Cardiac muscle cell (in vitro differentiated cells and primary cell): ENCODE measurements around the gene UNC13A. TPM values are rescaled to one million over a fixed set of nuclear protein-coding genes. Genes with fewer than 3 reads are reported as not detected.

Experiments used
- DNase-seq, 2 donors: peaks; one replicate each; pipeline versions ENCODE4 v3.0.0 to v3.0.0-alpha.2; 2010 to 2017; ENCODE audit warnings: low read depth in 1 of 2, low spot score in 1 of 2
- H3K27ac ChIP-seq: fragments of 200-600 bp; sonication (generic); 2 replicates; pipeline ENCODE4 v1.5.1; 2016
- H3K27me3 ChIP-seq: fragments of 200-600 bp; sonication (generic); 2 replicates; pipeline ENCODE4 v1.6.0; 2016; ENCODE audit warnings: control low read depth
- H3K36me3 ChIP-seq: fragments of 200-600 bp; sonication (generic); 2 replicates; pipeline ENCODE4 v1.5.1; 2016; ENCODE audit warnings: control low read depth
- H3K4me1 ChIP-seq: fragments of 200-600 bp; sonication (generic); 2 replicates; pipeline ENCODE4 v1.8.1; 2017; ENCODE audit warnings: low read depth, mild to moderate bottlenecking, mixed run types
- H3K4me3 ChIP-seq: fragments of 200-600 bp; sonication (generic); 2 replicates; pipeline ENCODE4 v1.5.1; 2016; ENCODE audit warnings: mild to moderate bottlenecking
- H3K9me3 ChIP-seq: fragments of 200-600 bp; sonication (generic); 2 replicates; pipeline ENCODE4 v1.5.1; 2017; ENCODE audit warnings: low read depth, mild to moderate bottlenecking, control low read depth
- polyA plus RNA-seq: library from polyadenylated mRNA; unstranded; fragments of >200 nt; fragmentation: Nextera tagmentation; extraction: Ambion mirVana; gene quantifications from 2 replicates; pipeline ENCODE4 v1.2.1, GENCODE V29; 2016
- total RNA-seq: library from RNA; depleted of rRNA; stranded (reverse); fragments of >200 nt; gene quantifications from 2 replicates; pipeline ENCODE4 v1.2.3, GENCODE V29; 2016
- TF ChIP-seq, protein P1 (sequence below): IDR thresholded peaks from 2 replicates; pipeline ENCODE4 v1.5.1; 2012; ENCODE audit warnings: low read depth, mild to moderate bottlenecking, low read length

Gene UNC13A
- total and polyA plus RNA-seq, 2 experiments from 2014 or later = 0.31 to 0.54 TPM

DNA sequence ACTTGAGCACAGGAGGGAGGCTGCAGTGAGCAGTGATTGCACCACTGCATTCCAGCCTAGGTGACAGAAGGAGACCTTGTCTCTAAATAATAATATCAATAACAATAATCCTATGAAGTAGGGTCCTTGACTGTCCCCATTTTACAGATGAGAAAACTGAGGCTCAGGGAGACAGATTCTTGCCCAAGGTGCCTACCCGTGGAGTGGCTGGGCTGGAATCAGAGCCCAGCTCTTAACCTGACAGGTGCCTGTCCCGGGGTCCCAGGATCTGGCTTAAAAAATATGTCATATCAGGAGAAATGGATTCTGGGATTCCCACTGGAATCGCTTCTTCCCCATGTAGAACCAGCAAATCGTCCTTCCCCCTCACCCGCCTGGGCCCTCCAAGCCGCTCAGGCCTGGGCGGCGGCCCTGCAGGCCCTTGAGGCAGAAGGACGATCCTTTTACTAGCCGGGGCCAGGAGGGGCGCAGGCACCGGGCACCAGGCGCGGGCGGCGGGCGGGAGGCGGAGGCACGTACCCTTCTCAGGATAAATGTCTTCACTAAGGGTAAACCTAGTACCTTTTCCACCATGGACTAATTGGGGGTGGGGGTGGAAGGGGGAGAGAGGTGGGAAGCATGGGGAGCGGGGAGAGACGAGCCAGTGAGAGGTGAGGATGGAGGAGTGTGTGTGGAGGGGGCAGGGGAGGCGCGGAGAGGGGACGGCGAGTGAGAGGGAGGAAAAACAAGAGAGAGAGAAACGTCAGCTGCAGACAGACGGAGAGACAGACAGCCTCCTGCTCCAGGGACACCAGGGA is 72.1 kb downstream of the UNC13A start:
- H3K9me3 ChIP-seq = no peaks in the 10 kb centered on the region
- H3K27me3 ChIP-seq = no peaks in the 10 kb centered on the region
- DNase-seq = peak in 1 of 2 donors; percentile 19
- H3K36me3 ChIP-seq = no peaks in the 10 kb centered on the region
- H3K27ac ChIP-seq = no peak overlapping the region
- H3K4me1 ChIP-seq = no peaks in the 10 kb centered on the region
- TF ChIP-seq, protein P1, sequence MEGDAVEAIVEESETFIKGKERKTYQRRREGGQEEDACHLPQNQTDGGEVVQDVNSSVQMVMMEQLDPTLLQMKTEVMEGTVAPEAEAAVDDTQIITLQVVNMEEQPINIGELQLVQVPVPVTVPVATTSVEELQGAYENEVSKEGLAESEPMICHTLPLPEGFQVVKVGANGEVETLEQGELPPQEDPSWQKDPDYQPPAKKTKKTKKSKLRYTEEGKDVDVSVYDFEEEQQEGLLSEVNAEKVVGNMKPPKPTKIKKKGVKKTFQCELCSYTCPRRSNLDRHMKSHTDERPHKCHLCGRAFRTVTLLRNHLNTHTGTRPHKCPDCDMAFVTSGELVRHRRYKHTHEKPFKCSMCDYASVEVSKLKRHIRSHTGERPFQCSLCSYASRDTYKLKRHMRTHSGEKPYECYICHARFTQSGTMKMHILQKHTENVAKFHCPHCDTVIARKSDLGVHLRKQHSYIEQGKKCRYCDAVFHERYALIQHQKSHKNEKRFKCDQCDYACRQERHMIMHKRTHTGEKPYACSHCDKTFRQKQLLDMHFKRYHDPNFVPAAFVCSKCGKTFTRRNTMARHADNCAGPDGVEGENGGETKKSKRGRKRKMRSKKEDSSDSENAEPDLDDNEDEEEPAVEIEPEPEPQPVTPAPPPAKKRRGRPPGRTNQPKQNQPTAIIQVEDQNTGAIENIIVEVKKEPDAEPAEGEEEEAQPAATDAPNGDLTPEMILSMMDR = no peak
- H3K4me3 ChIP-seq = no peak overlapping the region

GRCh38 chr19:17614476-17614875 is 73.7 kb downstream of the UNC13A start:
- Histone ChIP-seq H3K27ac (no peak overlapping the region), H3K4me3 (no peak overlapping the region), H3K9me3 (no peaks in the 10 kb centered on the region), H3K36me3 (no peaks in the 10 kb centered on the region), H3K4me1 (no peaks in the 10 kb centered on the region), H3K27me3 (no peaks in the 10 kb centered on the region)
- TF ChIP-seq, protein P1 = no peak
- no peak for DNase-seq

DNA sequence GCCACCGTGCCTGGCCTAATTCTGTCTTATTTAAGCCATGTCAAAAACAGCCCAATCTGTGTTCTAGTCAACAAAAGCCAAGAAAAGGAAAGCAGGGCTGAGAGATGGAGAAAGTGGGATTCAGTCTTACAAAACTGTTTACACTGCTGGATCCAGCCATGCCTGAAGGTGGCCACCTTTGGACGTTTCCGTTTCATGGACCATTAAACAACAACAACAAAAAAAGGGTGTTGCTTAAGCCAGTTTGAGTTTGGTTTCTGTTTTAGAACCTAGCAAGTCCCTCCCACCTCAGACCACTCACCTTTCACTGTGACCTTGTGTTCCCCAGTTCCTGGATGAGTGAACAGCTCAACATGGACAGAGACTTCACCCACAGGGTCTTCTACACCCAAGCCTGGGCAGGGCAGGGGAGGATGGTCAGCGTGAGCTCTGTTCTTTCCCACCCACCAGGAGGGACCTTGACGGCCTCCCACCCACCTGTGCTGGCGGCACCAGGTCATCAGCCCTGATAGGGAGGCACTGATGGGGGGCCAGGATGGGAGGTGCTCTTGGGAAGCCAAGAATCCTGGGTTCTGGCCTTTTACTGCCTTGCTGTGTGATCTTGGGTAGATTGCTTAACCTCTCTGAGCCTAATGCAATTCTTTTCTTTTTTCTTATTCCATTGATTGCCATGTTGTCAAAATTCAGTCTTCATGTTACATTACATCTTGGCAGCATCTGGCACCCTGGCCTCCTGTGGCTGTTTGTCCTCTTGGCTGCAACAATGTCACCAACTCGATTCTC is 76.5 kb downstream of the UNC13A start:
- no peak overlapping the region for H3K27ac ChIP-seq
- TF ChIP-seq, protein P1 = no peak
- no peaks in the 10 kb centered on the region for H3K27me3 ChIP-seq
- no peak for DNase-seq
- H3K9me3 ChIP-seq = no peaks in the 10 kb centered on the region
- H3K4me1 ChIP-seq = no peaks in the 10 kb centered on the region
- no peaks in the 10 kb centered on the region for H3K36me3 ChIP-seq
- no peak overlapping the region for H3K4me3 ChIP-seq

DNA sequence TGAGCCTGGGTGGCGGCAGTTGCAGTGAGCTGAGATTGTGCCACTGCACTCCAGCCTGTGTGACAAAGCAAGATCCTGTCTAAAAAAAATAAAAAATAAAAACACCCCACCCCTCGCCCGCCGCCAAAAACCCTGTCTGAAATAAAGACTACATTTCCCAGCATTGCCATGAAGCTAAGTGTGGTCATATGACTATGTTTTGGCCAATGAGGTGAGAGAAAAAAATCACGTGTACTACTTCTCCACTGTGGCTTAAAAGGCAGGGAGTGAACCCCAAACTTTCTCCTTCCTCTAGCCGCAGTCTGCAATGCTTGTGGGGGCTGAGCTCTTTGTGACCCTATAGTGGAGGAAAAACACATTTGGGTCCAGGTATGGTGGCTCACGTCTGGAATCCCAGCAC is 77.8 kb downstream of the UNC13A start:
- DNase-seq = peak in 1 of 2 donors; percentile 27
- Histone ChIP-seq H3K9me3 (no peaks in the 10 kb centered on the region), H3K27ac (no peak overlapping the region), H3K36me3 (no peaks in the 10 kb centered on the region), H3K27me3 (no peaks in the 10 kb centered on the region), H3K4me1 (no peaks in the 10 kb centered on the region), H3K4me3 (no peak overlapping the region)
- TF ChIP-seq, protein P1 = no peak

GRCh38 chr19:17607936-17608335 is 80.2 kb downstream of the UNC13A start:
- no peak for DNase-seq
- no peaks in the 10 kb centered on the region for H3K36me3 ChIP-seq
- no peak overlapping the region for H3K4me3 ChIP-seq
- TF ChIP-seq, protein P1 = no peak
- H3K27ac ChIP-seq = no peak overlapping the region
- H3K4me1 ChIP-seq = no peaks in the 10 kb centered on the region
- no peaks in the 10 kb centered on the region for H3K27me3 ChIP-seq
- H3K9me3 ChIP-seq = no peaks in the 10 kb centered on the region
